HepG2 (cell line): ENCODE data around the gene WDR47. TPM values are rescaled to one million over a fixed set of nuclear protein-coding genes. Genes with fewer than 3 reads are reported as not detected.

Experiments
- BORCS8-MEF2B ChIP-seq: sonication (generic); formaldehyde crosslinking; IDR thresholded peaks from 2 replicates; pipeline ENCODE4 v1.8.0; 2022; ENCODE audit warnings: mild to moderate bottlenecking, missing genetic modification reagents
- HNRNPH1 ChIP-seq: fragments of 200-400 bp; formaldehyde crosslinking; optimal IDR thresholded peaks from 2 replicates; pipeline ENCODE3; 2017; ENCODE audit warnings: mild to moderate bottlenecking, low read depth, low read length
- HNRNPK ChIP-seq: fragments of 200-400 bp; formaldehyde crosslinking; IDR thresholded peaks from 2 replicates; pipeline ENCODE4 v1.6.1; 2018; ENCODE audit warnings: low read length, low read depth, moderate library complexity, mild to moderate bottlenecking; ENCODE audit not compliant: poor library complexity, severe bottlenecking
- IRX3 ChIP-seq: sonication (generic); formaldehyde crosslinking; IDR thresholded peaks from 2 replicates; pipeline ENCODE4 v1.8.1; 2023; ENCODE audit warnings: mild to moderate bottlenecking, low read depth, missing genetic modification reagents, borderline replicate concordance
- KAT7 ChIP-seq: IDR thresholded peaks from 2 replicates; pipeline ENCODE4 v1.6.1; 2018; ENCODE audit warnings: borderline replicate concordance, missing compliant biosample characterization
- PPARG ChIP-seq: conservative IDR thresholded peaks from 2 replicates; pipeline ENCODE4 v1.6.1; 2016; ENCODE audit warnings: missing biosample characterization, missing genetic modification reagents
- REL ChIP-seq: sonication (generic); formaldehyde crosslinking; conservative IDR thresholded peaks from 2 replicates; pipeline ENCODE4 v1.8.0; 2022; ENCODE audit warnings: mild to moderate bottlenecking, missing genetic modification reagents, moderate library complexity
- SP140L ChIP-seq: sonication (generic); formaldehyde crosslinking; IDR thresholded peaks from 2 replicates; pipeline ENCODE4 v1.4.0; 2020; ENCODE audit warnings: missing genetic modification reagents, borderline replicate concordance
- STAG1 ChIP-seq: sonication (generic); formaldehyde crosslinking; IDR thresholded peaks from 2 replicates; pipeline ENCODE4 v1.4.0; 2020; ENCODE audit warnings: missing genetic modification reagents
- TEAD3 ChIP-seq: optimal IDR thresholded peaks from 2 replicates; pipeline ENCODE3; 2016; ENCODE audit warnings: borderline replicate concordance
- TEF ChIP-seq: sonication (generic); formaldehyde crosslinking; IDR thresholded peaks from 2 replicates; pipeline ENCODE4 v1.5.0; 2020; ENCODE audit warnings: missing genetic modification reagents
- ZNF20 ChIP-seq: sonication (generic); formaldehyde crosslinking; IDR thresholded peaks from 2 replicates; pipeline ENCODE4 v1.4.0; 2020; ENCODE audit warnings: mild to moderate bottlenecking, moderate library complexity, missing genetic modification reagents
- ZNF207 ChIP-seq: fragments of 450-650 bp; IDR thresholded peaks from 2 replicates; pipeline ENCODE4 v1.6.1; 2016; ENCODE audit warnings: antibody characterized with exemption, borderline replicate concordance
- ZNF644 ChIP-seq: IDR thresholded peaks from 2 replicates; pipeline ENCODE4 v1.6.1; 2016; ENCODE audit warnings: low read depth
- ZSCAN21 ChIP-seq: sonication (generic); formaldehyde crosslinking; IDR thresholded peaks from 2 replicates; pipeline ENCODE4 v1.8.0; 2022; ENCODE audit warnings: mild to moderate bottlenecking, missing genetic modification reagents, moderate library complexity, borderline replicate concordance
- polyA plus RNA-seq, 8 experiments: library from polyadenylated mRNA; depleted of rRNA in 3 of 8; stranded (reverse) in 7 of 8; unstranded in 1 of 8; fragments of >200 nt; fragmentation: Illumina TruSeq in 4 of 8; extraction: Trizol in 4 of 8; gene quantifications; 2 replicates each; pipeline versions ENCODE4 v1.2.1 to v1.2.3, GENCODE V29; 2011 to 2016; ENCODE audit warnings: low read depth in 4 of 8, missing spikeins in 1 of 8, mixed read lengths in 1 of 8; ENCODE audit not compliant: insufficient read depth in 1 of 8
- total RNA-seq, 5 experiments: library from RNA; depleted of rRNA; stranded (reverse); fragments of >200 nt; fragmentation: Illumina TruSeq; extraction: Trizol; gene quantifications; 2 replicates each; pipeline ENCODE4 v1.2.3, GENCODE V29; 2016; ENCODE audit warnings: low read depth in 1 of 5
- TF ChIP-seq, protein P1 (sequence below), 2 experiments: sonication (generic) in 1 of 2; formaldehyde crosslinking in 1 of 2; IDR thresholded peaks; 2 replicates each; pipeline versions ENCODE4 v1.5.1 to v1.6.1; 2011 to 2020; ENCODE audit warnings: borderline replicate concordance in 1 of 2, low read depth in 1 of 2, low read length in 1 of 2, mild to moderate bottlenecking in 1 of 2, missing genetic modification reagents in 1 of 2, moderate library complexity in 1 of 2
- TF ChIP-seq, protein P2 (sequence below): sonication (generic); formaldehyde crosslinking; IDR thresholded peaks from 2 replicates; pipeline ENCODE4 v1.9.0; 2021; ENCODE audit warnings: mild to moderate bottlenecking, missing genetic modification reagents
- TF ChIP-seq, protein P3 (sequence below): sonication (generic); formaldehyde crosslinking; IDR thresholded peaks from 2 replicates; pipeline ENCODE4 v1.4.0; 2020; ENCODE audit warnings: missing genetic modification reagents

WDR47 gene
- total and polyA plus RNA-seq, 2 of the 13 experiments (the other 11 are each of a cell fraction or from before 2014, with no cell fraction given), result 4.3 to 5.9 TPM

- TF ChIP-seq ZNF20 (CRISPR knock-in tag) (no peak), ZSCAN21 (no peak), KAT7 (CRISPR knock-in tag) (peak; percentile 68; the same call in 1 of the 2 replicates), REL (CRISPR knock-in tag) (no peak), ZNF207 (no peak), IRX3 (CRISPR knock-in tag) (0 out of 2 replicates have a peak, but pooled peaks have one; percentile 7), STAG1 (no peak), ZNF644 (no peak), BORCS8-MEF2B (CRISPR knock-in tag) (peak; percentile 24; the same call in 1 of the 2 replicates), HNRNPH1 (no peak), SP140L (CRISPR knock-in tag) (no peak; the same call in 1 of the 2 replicates), TEAD3 (no peak), HNRNPK (peak; percentile 38), PPARG (CRISPR knock-in tag) (no peak), TEF (CRISPR knock-in tag) (no peak)
- TF ChIP-seq, protein P1, sequence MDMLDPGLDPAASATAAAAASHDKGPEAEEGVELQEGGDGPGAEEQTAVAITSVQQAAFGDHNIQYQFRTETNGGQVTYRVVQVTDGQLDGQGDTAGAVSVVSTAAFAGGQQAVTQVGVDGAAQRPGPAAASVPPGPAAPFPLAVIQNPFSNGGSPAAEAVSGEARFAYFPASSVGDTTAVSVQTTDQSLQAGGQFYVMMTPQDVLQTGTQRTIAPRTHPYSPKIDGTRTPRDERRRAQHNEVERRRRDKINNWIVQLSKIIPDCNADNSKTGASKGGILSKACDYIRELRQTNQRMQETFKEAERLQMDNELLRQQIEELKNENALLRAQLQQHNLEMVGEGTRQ (IDR thresholded peaks at IDR 0.05; ENCODE audit: low read depth, low read length), result no peak
- TF ChIP-seq, protein P1 (CRISPR knock-in tag; IDR thresholded peaks at IDR 0.05; ENCODE audit: borderline replicate concordance), result no peak
- TF ChIP-seq, protein P2, sequence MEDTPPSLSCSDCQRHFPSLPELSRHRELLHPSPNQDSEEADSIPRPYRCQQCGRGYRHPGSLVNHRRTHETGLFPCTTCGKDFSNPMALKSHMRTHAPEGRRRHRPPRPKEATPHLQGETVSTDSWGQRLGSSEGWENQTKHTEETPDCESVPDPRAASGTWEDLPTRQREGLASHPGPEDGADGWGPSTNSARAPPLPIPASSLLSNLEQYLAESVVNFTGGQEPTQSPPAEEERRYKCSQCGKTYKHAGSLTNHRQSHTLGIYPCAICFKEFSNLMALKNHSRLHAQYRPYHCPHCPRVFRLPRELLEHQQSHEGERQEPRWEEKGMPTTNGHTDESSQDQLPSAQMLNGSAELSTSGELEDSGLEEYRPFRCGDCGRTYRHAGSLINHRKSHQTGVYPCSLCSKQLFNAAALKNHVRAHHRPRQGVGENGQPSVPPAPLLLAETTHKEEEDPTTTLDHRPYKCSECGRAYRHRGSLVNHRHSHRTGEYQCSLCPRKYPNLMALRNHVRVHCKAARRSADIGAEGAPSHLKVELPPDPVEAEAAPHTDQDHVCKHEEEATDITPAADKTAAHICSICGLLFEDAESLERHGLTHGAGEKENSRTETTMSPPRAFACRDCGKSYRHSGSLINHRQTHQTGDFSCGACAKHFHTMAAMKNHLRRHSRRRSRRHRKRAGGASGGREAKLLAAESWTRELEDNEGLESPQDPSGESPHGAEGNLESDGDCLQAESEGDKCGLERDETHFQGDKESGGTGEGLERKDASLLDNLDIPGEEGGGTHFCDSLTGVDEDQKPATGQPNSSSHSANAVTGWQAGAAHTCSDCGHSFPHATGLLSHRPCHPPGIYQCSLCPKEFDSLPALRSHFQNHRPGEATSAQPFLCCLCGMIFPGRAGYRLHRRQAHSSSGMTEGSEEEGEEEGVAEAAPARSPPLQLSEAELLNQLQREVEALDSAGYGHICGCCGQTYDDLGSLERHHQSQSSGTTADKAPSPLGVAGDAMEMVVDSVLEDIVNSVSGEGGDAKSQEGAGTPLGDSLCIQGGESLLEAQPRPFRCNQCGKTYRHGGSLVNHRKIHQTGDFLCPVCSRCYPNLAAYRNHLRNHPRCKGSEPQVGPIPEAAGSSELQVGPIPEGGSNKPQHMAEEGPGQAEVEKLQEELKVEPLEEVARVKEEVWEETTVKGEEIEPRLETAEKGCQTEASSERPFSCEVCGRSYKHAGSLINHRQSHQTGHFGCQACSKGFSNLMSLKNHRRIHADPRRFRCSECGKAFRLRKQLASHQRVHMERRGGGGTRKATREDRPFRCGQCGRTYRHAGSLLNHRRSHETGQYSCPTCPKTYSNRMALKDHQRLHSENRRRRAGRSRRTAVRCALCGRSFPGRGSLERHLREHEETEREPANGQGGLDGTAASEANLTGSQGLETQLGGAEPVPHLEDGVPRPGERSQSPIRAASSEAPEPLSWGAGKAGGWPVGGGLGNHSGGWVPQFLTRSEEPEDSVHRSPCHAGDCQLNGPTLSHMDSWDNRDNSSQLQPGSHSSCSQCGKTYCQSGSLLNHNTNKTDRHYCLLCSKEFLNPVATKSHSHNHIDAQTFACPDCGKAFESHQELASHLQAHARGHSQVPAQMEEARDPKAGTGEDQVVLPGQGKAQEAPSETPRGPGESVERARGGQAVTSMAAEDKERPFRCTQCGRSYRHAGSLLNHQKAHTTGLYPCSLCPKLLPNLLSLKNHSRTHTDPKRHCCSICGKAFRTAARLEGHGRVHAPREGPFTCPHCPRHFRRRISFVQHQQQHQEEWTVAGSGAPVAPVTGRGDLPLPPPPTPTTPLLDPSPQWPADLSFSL (CRISPR knock-in tag), result no peak
- TF ChIP-seq, protein P3, sequence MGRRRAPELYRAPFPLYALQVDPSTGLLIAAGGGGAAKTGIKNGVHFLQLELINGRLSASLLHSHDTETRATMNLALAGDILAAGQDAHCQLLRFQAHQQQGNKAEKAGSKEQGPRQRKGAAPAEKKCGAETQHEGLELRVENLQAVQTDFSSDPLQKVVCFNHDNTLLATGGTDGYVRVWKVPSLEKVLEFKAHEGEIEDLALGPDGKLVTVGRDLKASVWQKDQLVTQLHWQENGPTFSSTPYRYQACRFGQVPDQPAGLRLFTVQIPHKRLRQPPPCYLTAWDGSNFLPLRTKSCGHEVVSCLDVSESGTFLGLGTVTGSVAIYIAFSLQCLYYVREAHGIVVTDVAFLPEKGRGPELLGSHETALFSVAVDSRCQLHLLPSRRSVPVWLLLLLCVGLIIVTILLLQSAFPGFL (CRISPR knock-in tag), result no peak
These were observed at the start of gene WDR47 (continued) for GRCh38 chr1:109041621-109042468.
